HG02759 (cell line): ENCODE results near the gene TTLL5.

Experiments
- ATAC-seq: cut with Tn5 transposase; IDR thresholded peaks from one replicate; pipeline ENCODE4 v1.9.1; 2021; ENCODE audit warnings: mild to moderate bottlenecking, moderate library complexity; ENCODE audit not compliant: unreplicated experiment

Gene TTLL5

DNA sequence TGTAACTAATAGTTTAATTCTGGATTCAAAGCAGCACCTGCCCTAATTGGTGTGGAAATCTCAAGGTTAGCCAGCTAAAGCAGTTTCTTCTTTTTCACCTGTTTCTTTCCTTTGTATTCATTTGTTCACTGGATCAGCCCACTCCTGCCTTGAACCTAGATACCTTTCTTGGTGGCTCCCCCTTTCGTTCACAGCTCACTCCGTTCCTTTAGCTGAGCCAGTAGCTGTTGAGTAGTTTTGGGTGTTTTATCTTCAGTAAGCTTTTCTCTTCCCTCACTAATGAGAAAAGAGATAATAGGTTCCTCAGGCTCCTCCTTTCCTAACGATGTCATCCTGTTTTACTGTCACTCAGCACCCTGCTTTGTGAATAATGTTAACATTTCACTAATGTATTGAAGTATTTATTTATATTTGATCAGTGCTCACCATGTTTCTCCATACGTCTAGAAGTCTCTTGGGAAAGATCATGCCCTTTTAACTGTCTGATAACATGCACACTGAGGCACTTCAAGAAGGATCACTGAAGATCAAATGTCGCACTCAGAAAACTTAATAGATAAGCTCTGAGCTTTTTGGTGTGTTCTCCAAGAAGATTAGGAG is 199.6 kb downstream of the TTLL5 start:
- no peak for ATAC-seq

DNA sequence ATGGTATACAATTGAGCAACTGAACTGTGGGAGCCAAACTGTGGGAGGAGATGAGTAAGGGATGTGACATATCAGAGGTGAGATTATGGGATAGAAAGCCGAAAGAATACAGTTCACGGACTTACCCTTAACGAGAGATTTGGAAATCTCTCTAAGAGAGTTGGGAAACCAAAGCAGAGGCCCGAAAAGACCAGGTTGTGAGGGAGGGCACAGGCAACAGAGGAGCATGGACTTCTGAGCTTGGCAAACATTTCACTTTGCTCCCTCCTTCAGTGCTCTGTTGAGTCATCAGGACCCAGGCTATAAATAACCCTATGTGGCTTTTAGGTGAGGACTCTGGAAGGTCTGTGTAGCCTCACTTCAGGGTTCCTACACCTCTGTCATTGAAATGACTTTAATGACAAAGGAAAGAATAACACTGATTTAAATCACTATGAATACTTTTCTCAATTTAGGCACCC is 200.1 kb downstream of the TTLL5 start:
- no peak for ATAC-seq

DNA sequence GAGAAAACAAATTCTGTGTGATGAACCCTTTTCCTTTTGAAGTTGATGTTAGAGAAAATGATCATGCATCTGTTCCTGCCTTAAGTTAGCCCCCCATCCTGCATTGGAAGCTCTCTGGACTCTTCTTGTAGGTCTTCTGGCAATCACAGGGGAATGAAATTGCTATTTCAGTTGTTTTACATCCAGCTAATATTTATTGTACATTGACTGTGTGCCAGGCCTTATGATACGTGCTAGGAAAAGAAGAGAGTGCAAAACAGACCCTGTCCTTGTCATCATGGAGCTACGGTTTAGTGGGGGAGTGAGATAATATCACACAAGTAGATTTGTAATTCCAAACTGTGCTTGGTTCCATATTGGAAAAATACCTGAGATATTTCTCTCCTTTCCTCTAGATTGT is 202.2 kb downstream of the TTLL5 start:
- ATAC-seq = no peak

DNA sequence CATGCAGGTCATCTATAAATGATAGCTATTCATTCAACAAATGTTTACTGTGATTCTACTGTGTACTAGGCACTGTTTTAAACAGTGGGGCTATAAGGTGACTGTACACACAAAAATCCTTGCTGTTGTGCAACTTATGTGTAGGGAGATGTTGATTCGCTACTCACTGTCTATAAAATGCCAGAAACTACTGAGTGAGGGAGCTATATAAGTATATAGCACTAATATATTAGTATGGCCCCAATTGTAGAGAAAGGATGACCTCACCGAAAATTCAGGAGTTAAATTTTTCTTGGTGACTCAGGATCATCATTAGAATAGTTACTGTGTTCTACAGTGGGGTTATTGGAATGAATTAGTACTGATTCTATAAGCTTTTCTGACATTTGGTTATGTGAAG is 203.3 kb downstream of the TTLL5 start:
- ATAC-seq = no peak

DNA sequence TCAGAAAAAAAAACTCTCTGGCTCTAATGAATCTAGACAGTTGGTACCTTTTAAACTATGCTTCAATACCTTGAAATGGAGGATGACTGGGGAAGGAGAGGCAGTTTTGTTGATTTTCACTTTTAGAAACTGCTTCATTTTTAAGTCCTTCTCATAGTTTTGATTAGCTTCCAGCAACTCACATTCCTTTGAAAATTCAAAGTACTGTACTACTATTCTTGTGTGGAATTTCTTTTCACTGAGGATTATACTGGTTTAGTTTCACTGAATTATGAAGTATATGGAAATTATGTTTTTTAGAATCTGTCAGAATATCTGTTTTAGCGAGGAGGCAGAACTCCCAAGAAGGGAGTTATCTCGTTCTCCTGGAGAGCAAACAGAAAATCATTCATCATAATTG is 204.5 kb downstream of the TTLL5 start:
- no peak for ATAC-seq

DNA sequence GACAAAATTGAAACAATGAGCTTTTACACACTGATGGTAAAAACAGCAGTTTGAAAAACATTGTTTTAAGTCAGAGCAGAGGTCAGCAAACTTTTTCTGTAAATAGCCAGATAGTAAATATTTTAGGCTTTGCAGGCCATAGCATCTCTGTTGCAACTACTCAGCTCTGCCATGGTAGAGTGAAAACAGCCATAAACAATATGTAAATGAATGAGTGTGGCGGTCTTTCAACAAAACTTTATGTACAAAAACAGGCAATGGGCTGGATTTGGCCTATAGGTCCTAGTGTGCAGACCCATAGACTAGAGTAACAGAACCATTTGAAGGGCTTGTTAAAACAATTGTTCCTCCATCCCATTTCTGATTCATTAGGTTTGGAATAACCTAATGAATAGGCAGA is 205.9 kb downstream of the TTLL5 start:
- no peak for ATAC-seq

DNA sequence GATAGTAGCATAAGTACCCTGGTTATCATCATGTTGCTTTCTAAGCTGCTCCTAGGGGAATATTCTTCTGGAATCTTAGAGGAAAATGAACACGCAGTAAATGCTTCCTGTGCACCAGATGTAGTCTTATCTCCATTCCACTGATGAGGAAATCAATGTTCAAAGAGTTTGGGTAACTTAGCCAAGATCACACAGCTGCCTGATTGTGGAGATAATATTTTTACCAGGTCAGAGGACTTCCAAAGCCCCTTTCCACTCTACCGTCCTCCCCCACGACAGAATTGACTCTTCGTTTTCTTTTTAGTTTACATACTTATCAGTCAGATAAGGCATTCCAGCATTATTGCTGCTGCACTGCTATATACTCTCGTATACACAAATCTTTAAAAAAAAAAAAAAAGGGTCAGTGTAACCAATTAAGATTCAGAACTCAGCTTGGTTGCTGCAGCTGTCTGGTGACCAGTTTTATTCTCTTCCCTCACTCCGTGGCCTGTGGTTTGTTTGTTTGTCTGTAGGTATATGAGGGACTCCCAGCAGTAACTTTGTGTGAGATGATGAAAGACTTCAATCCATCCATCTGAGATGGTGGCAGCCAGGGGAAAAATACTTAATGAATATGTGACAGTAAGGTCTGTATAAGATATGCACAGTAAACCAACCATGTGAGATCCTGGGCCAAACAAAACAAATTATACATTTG is 210.3 kb downstream of the TTLL5 start:
- ATAC-seq = no peak

DNA sequence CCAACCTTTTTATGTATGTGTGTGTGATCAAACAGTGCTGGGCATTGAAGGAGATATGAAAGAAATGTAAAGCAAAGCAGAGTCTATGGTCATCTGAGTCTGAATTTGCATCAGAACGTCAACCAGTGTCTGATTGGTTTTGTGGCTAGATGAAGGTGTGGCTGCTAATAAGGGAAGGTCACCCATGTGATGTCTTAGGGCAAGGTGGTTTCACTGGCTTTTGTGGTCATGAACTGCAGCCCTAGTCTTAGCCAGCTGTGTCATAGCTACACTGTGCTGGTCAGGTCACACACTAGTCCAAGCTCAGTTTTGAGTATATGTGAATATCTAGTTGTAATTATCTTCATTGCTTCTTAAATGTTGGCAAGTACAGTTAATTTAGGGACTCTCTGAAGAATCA is 214.9 kb downstream of the TTLL5 start:
- peak; percentile 98 for ATAC-seq

DNA sequence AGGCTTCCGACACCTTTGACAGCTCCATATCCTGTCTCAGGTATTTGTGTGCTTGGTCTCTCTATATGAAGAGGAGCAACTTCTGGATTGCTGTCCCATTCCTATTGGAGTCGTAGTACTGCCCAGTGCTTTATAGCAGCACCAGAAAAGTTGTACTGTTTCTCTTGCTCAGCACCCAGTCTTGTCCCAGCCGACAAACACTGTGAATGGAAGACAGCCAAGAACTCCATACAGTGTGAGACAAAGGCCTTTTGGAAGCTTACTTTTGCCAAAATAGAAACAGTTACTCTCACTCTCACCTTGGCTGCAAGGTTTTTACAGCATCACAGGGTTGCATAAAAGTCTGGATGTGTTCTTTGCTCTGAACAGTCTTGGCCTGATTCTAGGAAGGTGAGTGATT is 215.5 kb downstream of the TTLL5 start:
- ATAC-seq = no peak

DNA sequence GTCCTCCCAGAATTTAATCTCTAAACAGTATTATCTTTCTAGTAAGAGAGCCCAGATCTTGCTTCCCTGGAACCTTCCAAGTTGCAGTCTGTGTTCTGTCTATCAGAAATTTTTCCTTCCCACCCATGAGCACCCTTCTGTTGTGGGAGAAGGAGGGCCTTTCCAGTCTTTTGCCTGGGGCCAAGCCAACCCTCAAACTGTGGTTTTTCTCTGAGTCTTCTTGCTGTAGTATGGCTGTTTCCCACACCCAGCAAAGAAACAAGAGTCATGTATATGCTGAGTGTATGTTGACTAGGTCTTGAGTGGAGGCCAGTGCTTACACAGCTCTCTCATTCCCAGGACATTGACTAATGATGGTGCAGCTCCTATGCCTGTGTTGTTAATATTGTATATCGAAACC is 216.2 kb downstream of the TTLL5 start:
- ATAC-seq = no peak

DNA sequence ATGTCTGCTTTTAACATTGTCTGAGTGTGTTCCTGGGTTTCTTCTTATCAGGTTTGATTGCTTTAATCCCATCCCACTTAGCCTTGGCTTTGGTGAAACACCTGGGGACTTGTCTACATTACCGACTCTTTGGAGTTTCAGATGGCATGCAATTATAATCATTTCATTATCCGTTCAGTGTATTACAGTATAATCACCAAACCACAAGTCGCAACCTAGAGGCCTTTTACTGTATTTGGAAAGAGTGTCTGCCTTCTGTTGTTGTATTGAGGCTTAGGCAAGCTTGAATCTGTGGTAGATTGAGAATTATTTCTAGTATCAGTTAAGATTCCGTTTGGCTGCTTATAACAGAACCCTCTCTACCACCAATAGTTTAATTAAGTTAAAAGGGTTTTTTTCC is 216.8 kb downstream of the TTLL5 start:
- no peak for ATAC-seq

DNA sequence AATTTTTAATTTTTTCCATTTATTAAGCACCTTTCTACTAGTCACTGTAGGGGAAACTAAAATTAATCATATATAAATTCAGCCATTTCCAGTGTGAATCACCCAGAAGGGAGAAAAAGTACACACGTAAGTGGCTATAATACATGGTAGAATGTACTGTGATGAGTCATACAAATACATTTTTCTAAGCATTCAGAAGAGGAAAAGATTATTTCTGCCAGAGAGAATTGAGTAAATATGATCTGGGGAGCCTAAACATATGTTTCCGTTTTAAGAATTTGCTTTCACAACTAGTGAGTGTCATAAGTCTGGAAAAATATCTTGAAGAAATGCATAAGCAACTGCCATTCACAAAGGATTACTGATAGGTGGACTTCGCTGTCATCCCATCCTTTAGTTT is 218.0 kb downstream of the TTLL5 start:
- no peak for ATAC-seq

DNA sequence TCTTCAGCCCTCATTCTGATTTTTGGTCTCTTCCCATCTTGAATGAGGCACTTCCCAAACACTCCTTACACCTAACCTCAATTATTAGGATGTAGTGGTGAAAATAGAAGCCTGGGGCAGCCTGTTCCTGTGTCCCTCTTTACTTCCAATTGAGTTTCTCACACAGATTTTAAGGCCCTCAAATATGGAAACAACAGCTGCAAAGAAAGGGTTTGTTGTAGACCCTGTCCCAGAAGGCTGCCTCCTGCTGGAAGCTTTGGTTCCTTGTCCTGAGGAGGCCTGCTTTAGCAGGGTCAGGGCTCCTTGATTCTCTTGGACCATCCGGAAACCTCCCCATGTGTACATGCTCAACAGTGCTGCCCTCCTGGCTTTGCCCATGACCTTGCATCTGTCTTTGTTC is 219.5 kb downstream of the TTLL5 start:
- ATAC-seq = no peak

DNA sequence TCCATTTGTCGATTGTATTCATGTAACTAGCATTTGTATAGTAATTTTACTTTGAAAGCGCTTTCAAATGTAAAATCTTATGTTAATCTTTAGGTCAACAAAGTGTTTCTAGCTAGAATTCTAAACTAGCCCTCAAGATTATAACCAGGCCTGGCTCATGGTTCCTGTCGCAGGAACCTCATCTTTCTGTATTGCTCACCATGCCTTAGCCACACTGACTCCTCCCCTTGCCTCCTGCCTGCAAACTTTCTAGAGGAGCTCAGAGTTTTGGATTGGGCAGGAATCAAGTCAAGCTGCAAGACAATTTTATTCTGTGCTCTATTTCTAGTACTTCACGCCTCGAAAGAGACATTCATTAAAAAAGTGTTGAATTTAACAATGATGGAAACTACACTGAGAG is 220.9 kb downstream of the TTLL5 start:
- ATAC-seq = no peak

DNA sequence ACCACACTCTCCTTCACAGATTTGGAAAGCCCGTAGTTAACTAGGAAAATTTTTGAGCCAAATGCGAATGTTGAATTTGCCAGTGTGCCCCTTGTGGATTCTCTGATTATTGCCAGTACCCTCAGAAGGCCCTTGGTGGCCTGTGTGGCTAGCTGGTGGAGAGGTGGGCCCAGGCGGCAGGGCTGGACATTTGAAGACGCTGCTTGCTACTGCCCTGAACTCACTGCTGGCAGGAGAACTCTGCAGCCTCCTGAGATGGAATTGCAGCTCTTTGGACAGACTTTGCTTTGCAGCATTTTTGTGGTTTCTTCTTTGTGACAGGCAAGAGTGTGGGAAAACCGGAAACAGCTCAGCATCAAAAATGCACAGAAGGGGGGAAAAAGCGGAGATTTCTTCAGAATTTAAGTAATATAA is 223.2 kb downstream of the TTLL5 start:
- ATAC-seq = no peak

DNA sequence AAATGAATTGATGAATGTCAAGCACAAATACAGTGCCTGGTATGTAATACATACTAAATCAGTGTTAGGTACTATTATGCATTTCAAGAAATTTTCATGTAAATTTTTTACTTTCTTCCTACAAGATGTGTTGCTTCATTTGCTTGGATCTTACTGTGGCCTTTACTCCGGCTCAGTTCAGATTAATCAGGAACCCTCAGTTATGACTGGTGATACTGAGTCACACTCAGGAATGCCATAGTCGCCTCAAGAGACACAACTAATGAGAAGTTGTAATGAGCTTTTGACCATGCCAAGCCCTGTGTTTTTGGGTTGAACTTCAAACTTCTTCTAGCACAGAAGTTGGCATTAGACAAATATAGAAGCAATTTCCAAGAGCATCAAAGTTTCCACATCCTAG is 224.8 kb downstream of the TTLL5 start:
- no peak for ATAC-seq

DNA sequence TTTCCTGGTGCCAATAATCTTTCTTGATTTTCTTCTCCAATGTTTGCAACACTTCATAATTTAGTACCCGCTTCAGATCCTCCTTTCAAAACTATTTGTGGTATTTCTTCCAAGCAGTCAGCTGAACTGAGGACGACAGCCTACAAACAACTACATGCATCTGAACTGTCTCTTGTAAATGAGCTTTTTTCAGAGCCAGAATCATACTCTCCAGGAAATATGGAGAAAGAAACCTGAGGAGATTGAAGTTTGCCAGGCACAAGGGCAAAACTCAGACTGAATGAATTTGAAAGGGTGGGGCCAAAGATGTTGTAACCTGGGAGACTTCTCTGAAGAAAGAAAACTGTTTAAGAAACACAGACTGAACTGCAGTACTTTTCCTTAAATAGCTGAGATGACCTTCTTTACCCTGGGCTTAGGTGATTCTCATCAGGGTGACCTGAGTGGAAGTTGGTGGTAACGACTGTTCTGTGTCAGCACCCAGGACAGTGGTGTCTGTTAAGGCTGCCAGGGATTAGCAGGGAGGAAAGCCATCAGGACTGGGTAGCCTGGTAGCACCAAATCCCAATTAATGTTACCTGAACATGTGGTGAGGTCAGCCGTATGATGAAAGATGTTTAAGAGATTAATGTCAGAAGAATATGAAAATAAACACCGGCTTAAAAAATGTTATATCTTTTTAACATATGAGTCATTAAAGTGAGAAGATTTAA is 225.7 kb downstream of the TTLL5 start:
- no peak for ATAC-seq

DNA sequence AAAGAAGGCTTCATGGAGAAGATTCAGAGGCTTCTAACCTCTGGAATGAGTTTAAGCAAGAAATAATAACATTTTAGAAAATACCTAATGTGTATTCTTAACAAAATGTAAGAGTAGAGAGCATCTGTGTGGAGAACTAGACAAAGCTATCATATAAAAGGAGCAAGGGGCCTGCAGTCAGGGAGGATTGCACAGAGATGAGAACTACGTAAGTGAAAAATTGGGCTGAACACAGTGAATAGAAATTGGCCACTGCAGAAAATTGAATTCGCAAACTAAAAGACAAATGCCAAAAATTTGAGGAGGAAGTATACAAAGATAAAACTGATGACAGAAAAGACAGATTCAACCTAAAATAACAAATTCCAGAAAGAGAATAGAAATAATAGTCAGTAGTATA is 227.9 kb downstream of the TTLL5 start:
- no peak for ATAC-seq

DNA sequence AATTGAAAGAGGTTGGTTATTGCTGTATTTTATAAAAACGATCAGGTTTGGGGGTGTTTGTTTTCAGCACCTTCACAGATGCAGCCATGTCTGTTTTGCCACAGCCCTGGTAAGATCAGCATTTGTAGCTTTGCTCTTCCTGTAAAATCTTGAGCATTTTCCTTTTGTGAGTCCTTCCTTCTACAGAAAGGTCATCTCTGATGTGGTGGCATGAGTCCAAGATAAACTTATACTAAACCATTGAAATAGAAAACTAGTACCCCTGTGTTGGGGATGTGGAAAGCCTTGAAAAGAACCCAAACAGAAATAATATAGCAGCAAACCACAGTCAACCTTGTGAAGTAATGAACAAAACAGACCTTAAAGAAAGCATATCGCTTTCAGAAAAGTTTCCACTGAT is 235.3 kb downstream of the TTLL5 start:
- no peak for ATAC-seq

DNA sequence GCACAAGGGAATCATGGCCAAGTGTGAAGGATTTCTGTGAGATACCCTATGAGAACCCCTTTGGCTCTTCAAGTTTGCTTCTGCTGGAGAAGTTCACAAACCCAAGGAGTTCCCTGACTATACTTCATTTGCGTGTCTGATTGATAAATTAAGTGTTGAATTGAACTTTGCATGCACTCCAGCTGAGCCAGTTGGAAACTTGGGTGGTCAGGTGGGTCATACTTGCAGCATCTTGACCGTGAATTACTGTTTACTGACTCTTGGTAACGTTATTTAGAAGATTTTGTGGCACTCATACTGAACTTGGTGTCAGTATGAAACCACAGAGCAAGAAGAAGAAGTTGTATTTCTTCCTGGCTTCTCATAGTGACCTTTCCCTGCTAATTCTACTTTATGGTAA is 243.3 kb downstream of the TTLL5 start:
- no peak for ATAC-seq

DNA sequence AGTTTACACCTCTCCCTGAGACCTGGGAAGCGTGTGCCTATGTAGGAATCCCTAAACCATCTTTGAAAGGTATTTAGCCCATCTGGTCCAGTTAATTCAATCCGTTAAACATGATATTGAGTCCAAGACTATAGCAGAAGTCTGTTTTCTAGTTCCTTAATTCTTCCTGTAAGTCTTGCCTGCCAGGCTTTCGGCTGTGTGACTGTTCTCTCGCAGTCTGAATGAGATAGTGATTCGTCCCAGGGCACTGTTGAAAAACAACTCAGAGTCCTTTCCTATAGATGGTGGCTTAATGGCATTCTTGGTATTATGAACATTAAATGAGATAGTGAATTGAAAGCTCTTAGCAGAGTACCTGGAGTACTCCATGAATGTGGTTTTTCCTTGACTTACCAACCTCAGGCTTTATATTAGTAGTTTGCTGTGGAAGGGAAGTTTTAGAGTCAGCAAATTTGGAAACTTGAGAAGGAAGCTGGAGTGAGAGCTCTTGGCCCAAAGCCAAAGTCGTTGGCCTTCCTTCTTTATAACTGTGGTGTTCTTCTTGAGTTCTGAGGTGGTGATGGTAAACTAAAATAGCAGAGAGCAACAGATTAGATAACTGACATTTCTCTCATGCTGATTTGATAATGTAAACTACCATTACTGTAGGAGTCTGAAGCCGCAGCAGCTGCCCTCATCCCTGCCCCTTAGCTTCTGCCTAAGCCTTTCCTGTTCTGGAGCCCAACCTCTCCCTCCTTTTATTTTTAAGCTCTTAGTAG is 244.3 kb downstream of the TTLL5 start:
- ATAC-seq = no peak

DNA sequence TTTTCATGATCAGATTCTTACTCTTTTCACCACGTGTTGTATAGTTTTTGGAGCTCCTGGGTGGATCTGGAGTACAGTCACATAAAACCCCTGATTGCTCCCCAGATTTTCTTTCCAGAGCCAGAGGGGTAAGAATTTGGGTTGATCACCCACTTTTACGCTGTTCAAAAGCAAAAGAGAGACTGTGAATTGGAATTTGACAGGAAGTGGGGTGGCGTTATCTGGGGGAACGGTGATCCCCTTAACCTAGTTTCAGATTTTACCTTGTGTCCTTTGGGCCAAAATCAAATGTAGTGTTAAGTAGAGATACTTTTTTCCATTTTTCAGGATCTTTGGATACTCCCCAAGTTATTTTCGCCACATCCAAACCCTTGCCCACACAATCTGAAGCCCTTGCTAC is 245.2 kb downstream of the TTLL5 start:
- no peak for ATAC-seq
